Cardiac muscle cell (in vitro differentiated cells and primary cell): Measurements from ENCODE around the gene RPN2. TPM values are rescaled to one million over a fixed set of nuclear protein-coding genes. Genes with fewer than 3 reads are reported as not detected.

Source experiments
- DNase-seq, 2 donors: peaks; one replicate each; pipeline versions ENCODE4 v3.0.0 to v3.0.0-alpha.2; 2010 to 2017; ENCODE audit warnings: low read depth in 1 of 2, low spot score in 1 of 2
- H3K27ac ChIP-seq: fragments of 200-600 bp; sonication (generic); 2 replicates; pipeline ENCODE4 v1.5.1; 2016
- H3K27me3 ChIP-seq: fragments of 200-600 bp; sonication (generic); 2 replicates; pipeline ENCODE4 v1.6.0; 2016; ENCODE audit warnings: control low read depth
- H3K36me3 ChIP-seq: fragments of 200-600 bp; sonication (generic); 2 replicates; pipeline ENCODE4 v1.5.1; 2016; ENCODE audit warnings: control low read depth
- H3K4me1 ChIP-seq: fragments of 200-600 bp; sonication (generic); 2 replicates; pipeline ENCODE4 v1.8.1; 2017; ENCODE audit warnings: low read depth, mild to moderate bottlenecking, mixed run types
- H3K4me3 ChIP-seq: fragments of 200-600 bp; sonication (generic); 2 replicates; pipeline ENCODE4 v1.5.1; 2016; ENCODE audit warnings: mild to moderate bottlenecking
- H3K9me3 ChIP-seq: fragments of 200-600 bp; sonication (generic); 2 replicates; pipeline ENCODE4 v1.5.1; 2017; ENCODE audit warnings: low read depth, mild to moderate bottlenecking, control low read depth
- CTCF ChIP-seq: IDR thresholded peaks from 2 replicates; pipeline ENCODE4 v1.5.1; 2012; ENCODE audit warnings: low read depth, mild to moderate bottlenecking, low read length
- polyA plus RNA-seq: library from polyadenylated mRNA; unstranded; fragments of >200 nt; fragmentation: Nextera tagmentation; extraction: Ambion mirVana; gene quantifications from 2 replicates; pipeline ENCODE4 v1.2.1, GENCODE V29; 2016
- total RNA-seq: library from RNA; depleted of rRNA; stranded (reverse); fragments of >200 nt; gene quantifications from 2 replicates; pipeline ENCODE4 v1.2.3, GENCODE V29; 2016

Gene RPN2
- total and polyA plus RNA-seq, 2 experiments from 2014 or later: 150 to 259 TPM

GRCh38 chr20:37261714-37262113 is 82.6 kb downstream of the RPN2 start, which contains the start of gene GHRH:
Gene GHRH, minus strand, starts transcription at chr20:37261814. Its CDS starts 4,925 bp downstream, at chr20:37256889.
- Histone ChIP-seq H3K27me3 (no peaks in the 10 kb centered on the region), H3K4me3 (no peak within 1 kb of the TSS), H3K27ac (peak within 1 kb of the TSS; percentile 9), H3K36me3 (no peaks in the 10 kb centered on the region), H3K4me1 (peaks cover 28% of the 10 kb centered on the region), H3K9me3 (no peaks in the 10 kb centered on the region)
- no peak for TF ChIP-seq CTCF
- DNase-seq: no peak

GRCh38 chr20:37262505-37262904 is 83.4 kb downstream of the RPN2 start:
- no peak for DNase-seq
- peaks cover 28% of the 10 kb centered on the region for H3K4me1 ChIP-seq
- no peak for TF ChIP-seq CTCF
- no peaks in the 10 kb centered on the region for H3K9me3 ChIP-seq
- H3K27ac ChIP-seq: peak overlapping the region; percentile 9
- no peak overlapping the region for H3K4me3 ChIP-seq
- no peaks in the 10 kb centered on the region for H3K36me3 ChIP-seq
- H3K27me3 ChIP-seq: no peaks in the 10 kb centered on the region

- H3K27me3 ChIP-seq: no peaks in the 10 kb centered on the region
- no peak for DNase-seq
- no peaks in the 10 kb centered on the region for H3K36me3 ChIP-seq
- TF ChIP-seq CTCF: no peak
- peaks cover 28% of the 10 kb centered on the region for H3K4me1 ChIP-seq
- no peak overlapping the region for H3K4me3 ChIP-seq
- no peak overlapping the region for H3K27ac ChIP-seq
- H3K9me3 ChIP-seq: no peaks in the 10 kb centered on the region
Measured at GRCh38 chr20:37263686-37264085, 84.6 kb downstream of the RPN2 start.

- H3K36me3 ChIP-seq: no peaks in the 10 kb centered on the region
- no peak overlapping the region for H3K27ac ChIP-seq
- H3K9me3 ChIP-seq: no peaks in the 10 kb centered on the region
- no peak for DNase-seq
- no peak for TF ChIP-seq CTCF
- peaks cover 25% of the 10 kb centered on the region for H3K4me1 ChIP-seq
- H3K27me3 ChIP-seq: no peaks in the 10 kb centered on the region
- H3K4me3 ChIP-seq: no peak overlapping the region
Measured at GRCh38 chr20:37265152-37265551, 86.0 kb downstream of the RPN2 start.

GRCh38 chr20:37266940-37267666 is 88.0 kb downstream of the RPN2 start:
- Histone ChIP-seq H3K9me3 (no peaks in the 10 kb centered on the region), H3K27me3 (no peaks in the 10 kb centered on the region), H3K27ac (no peak overlapping the region), H3K4me1 (peaks cover 6% of the 10 kb centered on the region), H3K36me3 (no peaks in the 10 kb centered on the region), H3K4me3 (no peak overlapping the region)
- DNase-seq: no peak
- TF ChIP-seq CTCF: no peak
